HUES6 (cell line): ENCODE data around the gene GPC6.
"Not testable (repeated sequence)": the region's sequence is repeated elsewhere in the genome, so short reads cannot be mapped to it uniquely, and the experiment has no call there.

Experiments used
- H3K27ac ChIP-seq: 2 replicates; pipeline ENCODE4 v1.7.0; 2013; ENCODE audit warnings: low read depth, mild to moderate bottlenecking, low read length, inconsistent platforms
- H3K27me3 ChIP-seq: 2 replicates; pipeline ENCODE4 v1.6.1; 2013; ENCODE audit warnings: low read length; ENCODE audit not compliant: control insufficient read depth, insufficient read depth
- H3K36me3 ChIP-seq: 2 replicates; pipeline ENCODE4 v1.6.1; 2013; ENCODE audit warnings: low read length; ENCODE audit not compliant: control insufficient read depth, insufficient read depth
- H3K4me1 ChIP-seq: 2 replicates; pipeline ENCODE4 v1.6.1; 2013; ENCODE audit warnings: low read length; ENCODE audit not compliant: control insufficient read depth, insufficient read depth
- H3K4me3 ChIP-seq: 2 replicates; pipeline ENCODE4 v1.5.1; 2013; ENCODE audit warnings: low read depth, low read length
- H3K9ac ChIP-seq: one replicate; pipeline ENCODE4 v1.6.1; 2013; ENCODE audit warnings: mild to moderate bottlenecking, low read length
- H3K9me3 ChIP-seq: 2 replicates; pipeline ENCODE4 v1.6.1; 2013; ENCODE audit warnings: low read depth, low read length; ENCODE audit not compliant: control insufficient read depth, insufficient read depth

GPC6 gene

GRCh38 chr13:94204163-94204562 lies 977.6 kb downstream of the GPC6 start:
- H3K27me3 ChIP-seq: no peaks in the 10 kb centered on the region
- H3K4me1 ChIP-seq: no peaks in the 10 kb centered on the region
- no peak overlapping the region for H3K4me3 ChIP-seq
- no peaks in the 10 kb centered on the region for H3K36me3 ChIP-seq
- no peak overlapping the region for H3K9ac ChIP-seq
- H3K27ac ChIP-seq: no peak overlapping the region
- H3K9me3 ChIP-seq: no peaks in the 10 kb centered on the region

DNA sequence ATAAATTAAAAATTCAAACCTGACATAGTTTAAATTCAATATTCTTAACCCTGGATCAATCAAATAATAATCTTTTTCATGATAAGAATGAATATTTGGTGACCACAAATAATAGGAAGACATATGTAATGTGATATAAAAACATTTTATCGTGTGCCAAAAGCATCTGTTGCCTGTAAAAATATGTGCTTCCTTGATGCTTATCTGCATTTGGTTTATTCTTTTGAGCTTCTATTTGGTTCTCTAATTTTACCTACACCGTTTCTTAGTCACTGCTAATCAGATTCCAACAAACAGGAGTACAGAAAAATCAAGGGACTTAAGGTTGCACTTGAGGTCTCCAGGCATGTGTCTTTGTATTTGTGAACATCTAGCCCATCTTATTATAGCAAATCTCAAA lies 978.3 kb downstream of the GPC6 start:
- Histone ChIP-seq H3K9me3 (no peaks in the 10 kb centered on the region), H3K4me1 (no peaks in the 10 kb centered on the region), H3K27me3 (no peaks in the 10 kb centered on the region), H3K9ac (no peak overlapping the region), H3K27ac (no peak overlapping the region), H3K36me3 (no peaks in the 10 kb centered on the region), H3K4me3 (no peak overlapping the region)

GRCh38 chr13:94205896-94206295 lies 979.3 kb downstream of the GPC6 start:
- Histone ChIP-seq H3K27ac (no peak overlapping the region), H3K36me3 (no peaks in the 10 kb centered on the region), H3K4me3 (no peak overlapping the region), H3K4me1 (no peaks in the 10 kb centered on the region), H3K9ac (no peak overlapping the region), H3K9me3 (no peaks in the 10 kb centered on the region), H3K27me3 (no peaks in the 10 kb centered on the region)

DNA sequence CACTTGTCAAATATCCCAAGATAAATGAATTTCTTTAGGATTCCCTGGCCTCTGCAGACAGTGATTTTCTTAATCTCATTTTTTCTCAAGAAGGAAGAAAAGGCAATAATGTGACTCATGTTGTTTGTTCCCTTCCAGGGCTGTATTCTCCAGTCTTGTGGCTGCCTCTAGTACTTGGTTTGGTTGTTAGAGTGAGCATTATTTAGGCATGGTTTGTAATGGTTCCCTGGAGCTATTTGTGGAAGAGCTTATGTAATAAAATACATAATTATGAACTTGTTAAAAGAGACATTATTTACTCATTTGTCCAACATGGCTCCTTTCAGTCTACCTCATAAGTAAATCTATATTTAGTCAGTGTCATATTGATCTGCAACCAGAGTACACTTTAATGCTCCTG lies 982.5 kb downstream of the GPC6 start:
- no peaks in the 10 kb centered on the region for H3K27me3 ChIP-seq
- no peaks in the 10 kb centered on the region for H3K4me1 ChIP-seq

DNA sequence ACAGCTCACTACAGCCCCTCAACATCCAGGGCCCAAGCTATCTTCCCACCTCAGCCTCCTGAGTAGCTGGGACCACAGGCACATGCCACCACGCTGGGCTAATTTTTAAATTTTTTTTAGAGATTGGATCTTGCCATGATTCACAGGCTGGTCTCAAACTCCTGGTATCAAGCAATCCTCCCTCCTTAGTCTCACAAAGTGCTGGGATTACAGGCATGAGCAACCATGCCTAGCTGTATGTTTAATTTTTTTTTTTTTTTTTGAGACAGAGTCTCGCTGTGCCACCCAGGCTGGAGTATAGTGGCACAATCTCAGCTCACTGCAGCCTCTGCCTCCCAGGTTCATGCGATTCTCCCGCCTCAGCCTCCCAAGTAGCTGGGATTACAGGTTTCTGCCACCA lies 983.3 kb downstream of the GPC6 start:
- H3K9ac ChIP-seq, H3K4me1 ChIP-seq, H3K27me3 ChIP-seq, H3K4me3 ChIP-seq, H3K9me3 ChIP-seq, H3K36me3 ChIP-seq, H3K27ac ChIP-seq: not testable (repeated sequence)

More for the DNA sequence above, 982.5 kb downstream of the GPC6 start:
- Histone ChIP-seq H3K27ac (no peak overlapping the region), H3K9me3 (no peaks in the 10 kb centered on the region), H3K36me3 (no peaks in the 10 kb centered on the region), H3K4me3 (no peak overlapping the region), H3K9ac (no peak overlapping the region)

- H3K9me3 ChIP-seq: no peaks in the 10 kb centered on the region
- no peak overlapping the region for H3K4me3 ChIP-seq
- H3K9ac ChIP-seq: no peak overlapping the region
- no peaks in the 10 kb centered on the region for H3K36me3 ChIP-seq
- no peaks in the 10 kb centered on the region for H3K27me3 ChIP-seq
- H3K27ac ChIP-seq: no peak overlapping the region
- no peaks in the 10 kb centered on the region for H3K4me1 ChIP-seq
Measured at GRCh38 chr13:94210816-94211215, 984.2 kb downstream of the GPC6 start.

DNA sequence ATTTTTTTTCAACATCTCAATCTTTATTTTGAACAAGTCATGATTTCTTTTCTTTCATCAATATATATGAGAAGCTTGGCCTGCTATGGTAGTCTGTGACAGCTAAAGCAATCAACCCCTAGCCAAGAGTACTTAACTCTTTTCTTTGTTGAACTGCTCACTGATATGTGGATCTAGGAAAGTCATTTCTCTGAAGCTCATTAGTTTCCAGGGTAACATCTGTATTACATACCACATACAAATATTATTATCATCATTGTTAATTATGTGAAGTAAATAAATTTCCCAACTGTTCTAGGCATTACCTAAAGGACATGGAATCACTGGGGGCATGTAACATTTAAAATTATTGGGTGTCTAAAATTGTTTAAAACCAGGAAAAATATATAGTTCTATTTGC lies 985.6 kb downstream of the GPC6 start:
- Histone ChIP-seq H3K36me3 (no peaks in the 10 kb centered on the region), H3K4me3 (no peak overlapping the region), H3K9ac (no peak overlapping the region), H3K9me3 (no peaks in the 10 kb centered on the region), H3K27ac (no peak overlapping the region), H3K4me1 (peaks cover 5% of the 10 kb centered on the region), H3K27me3 (no peaks in the 10 kb centered on the region)

- Histone ChIP-seq H3K27me3 (no peaks in the 10 kb centered on the region), H3K9me3 (no peaks in the 10 kb centered on the region), H3K4me1 (peaks cover 22% of the 10 kb centered on the region), H3K36me3 (no peaks in the 10 kb centered on the region), H3K9ac (no peak overlapping the region), H3K27ac (no peak overlapping the region), H3K4me3 (no peak overlapping the region)
Measured at GRCh38 chr13:94214121-94214520, 987.5 kb downstream of the GPC6 start.

- Histone ChIP-seq H3K27ac (no peak overlapping the region), H3K4me1 (peaks cover 28% of the 10 kb centered on the region), H3K27me3 (no peaks in the 10 kb centered on the region), H3K36me3 (no peaks in the 10 kb centered on the region), H3K9me3 (no peaks in the 10 kb centered on the region), H3K9ac (no peak overlapping the region), H3K4me3 (no peak overlapping the region)
Measured at GRCh38 chr13:94214975-94215374, 988.4 kb downstream of the GPC6 start.

GRCh38 chr13:94216476-94216875 lies 989.9 kb downstream of the GPC6 start:
- Histone ChIP-seq H3K4me3 (no peak overlapping the region), H3K27me3 (no peaks in the 10 kb centered on the region), H3K27ac (no peak overlapping the region), H3K4me1 (peaks cover 28% of the 10 kb centered on the region), H3K9me3 (no peaks in the 10 kb centered on the region), H3K36me3 (no peaks in the 10 kb centered on the region), H3K9ac (no peak overlapping the region)

DNA sequence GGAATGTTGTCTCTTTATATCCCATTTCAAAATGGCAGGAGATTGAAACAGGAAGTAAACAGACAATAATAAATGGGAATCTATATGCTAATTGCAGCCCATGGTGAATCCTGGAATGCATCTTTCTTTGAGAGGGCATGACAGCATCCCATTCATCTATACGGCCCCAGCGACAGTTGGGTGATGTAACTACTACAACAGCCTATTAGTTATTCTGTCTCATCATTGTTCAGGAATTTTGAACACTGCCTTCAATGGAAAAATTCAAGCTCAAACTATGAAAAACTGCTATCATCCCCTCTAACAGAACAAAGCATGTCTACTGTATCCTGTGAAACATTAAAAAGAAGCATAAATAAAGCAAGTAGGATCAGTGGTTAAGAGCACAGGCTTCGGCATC lies 990.8 kb downstream of the GPC6 start:
- H3K27me3 ChIP-seq: no peaks in the 10 kb centered on the region

DNA sequence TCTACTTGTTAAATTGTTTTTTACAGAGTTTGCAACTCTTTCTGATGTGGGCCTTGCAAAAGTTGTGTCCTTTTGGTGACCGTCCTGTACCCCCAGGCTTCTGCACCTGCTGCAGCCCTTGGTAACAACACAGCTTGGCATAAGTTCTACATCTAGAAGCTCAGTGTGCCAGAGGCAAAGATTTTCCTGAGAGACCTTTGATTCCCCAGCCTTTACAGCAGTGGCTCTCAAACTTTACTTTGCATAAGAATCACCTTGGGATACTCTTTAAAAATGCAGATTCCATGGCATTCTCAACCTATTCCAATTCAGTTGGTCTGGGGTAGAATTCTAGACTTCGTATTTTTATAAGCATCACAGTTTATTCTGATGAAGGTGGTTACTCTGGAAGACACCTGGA lies 991.9 kb downstream of the GPC6 start:
- no peak overlapping the region for H3K9ac ChIP-seq
- H3K4me3 ChIP-seq: 0 out of 2 replicates have a peak overlapping the region, but pooled peaks have one; percentile 5

More for the DNA sequence above, 990.8 kb downstream of the GPC6 start:
- H3K36me3 ChIP-seq: no peaks in the 10 kb centered on the region
- peaks cover 28% of the 10 kb centered on the region for H3K4me1 ChIP-seq
- no peak overlapping the region for H3K4me3 ChIP-seq
- no peak overlapping the region for H3K9ac ChIP-seq
- H3K9me3 ChIP-seq: no peaks in the 10 kb centered on the region
- H3K27ac ChIP-seq: no peak overlapping the region

More for the DNA sequence above, 991.9 kb downstream of the GPC6 start:
- no peaks in the 10 kb centered on the region for H3K27me3 ChIP-seq
- no peaks in the 10 kb centered on the region for H3K36me3 ChIP-seq
- H3K4me1 ChIP-seq: peaks cover 28% of the 10 kb centered on the region
- H3K27ac ChIP-seq: no peak overlapping the region
- H3K9me3 ChIP-seq: no peaks in the 10 kb centered on the region
